Retina (tissue), 1 donor: Measurements from ENCODE around the gene G2E3.
"Not testable (repeated sequence)": the region's sequence is repeated elsewhere in the genome, so short reads cannot be mapped to it uniquely, and the experiment has no call there.

ENCODE experiments used
- DNase-seq: peaks from one replicate; pipeline ENCODE4 v3.0.0-alpha.2; 2016

Gene G2E3, protein sequence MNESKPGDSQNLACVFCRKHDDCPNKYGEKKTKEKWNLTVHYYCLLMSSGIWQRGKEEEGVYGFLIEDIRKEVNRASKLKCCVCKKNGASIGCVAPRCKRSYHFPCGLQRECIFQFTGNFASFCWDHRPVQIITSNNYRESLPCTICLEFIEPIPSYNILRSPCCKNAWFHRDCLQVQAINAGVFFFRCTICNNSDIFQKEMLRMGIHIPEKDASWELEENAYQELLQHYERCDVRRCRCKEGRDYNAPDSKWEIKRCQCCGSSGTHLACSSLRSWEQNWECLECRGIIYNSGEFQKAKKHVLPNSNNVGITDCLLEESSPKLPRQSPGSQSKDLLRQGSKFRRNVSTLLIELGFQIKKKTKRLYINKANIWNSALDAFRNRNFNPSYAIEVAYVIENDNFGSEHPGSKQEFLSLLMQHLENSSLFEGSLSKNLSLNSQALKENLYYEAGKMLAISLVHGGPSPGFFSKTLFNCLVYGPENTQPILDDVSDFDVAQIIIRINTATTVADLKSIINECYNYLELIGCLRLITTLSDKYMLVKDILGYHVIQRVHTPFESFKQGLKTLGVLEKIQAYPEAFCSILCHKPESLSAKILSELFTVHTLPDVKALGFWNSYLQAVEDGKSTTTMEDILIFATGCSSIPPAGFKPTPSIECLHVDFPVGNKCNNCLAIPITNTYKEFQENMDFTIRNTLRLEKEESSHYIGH

DNA sequence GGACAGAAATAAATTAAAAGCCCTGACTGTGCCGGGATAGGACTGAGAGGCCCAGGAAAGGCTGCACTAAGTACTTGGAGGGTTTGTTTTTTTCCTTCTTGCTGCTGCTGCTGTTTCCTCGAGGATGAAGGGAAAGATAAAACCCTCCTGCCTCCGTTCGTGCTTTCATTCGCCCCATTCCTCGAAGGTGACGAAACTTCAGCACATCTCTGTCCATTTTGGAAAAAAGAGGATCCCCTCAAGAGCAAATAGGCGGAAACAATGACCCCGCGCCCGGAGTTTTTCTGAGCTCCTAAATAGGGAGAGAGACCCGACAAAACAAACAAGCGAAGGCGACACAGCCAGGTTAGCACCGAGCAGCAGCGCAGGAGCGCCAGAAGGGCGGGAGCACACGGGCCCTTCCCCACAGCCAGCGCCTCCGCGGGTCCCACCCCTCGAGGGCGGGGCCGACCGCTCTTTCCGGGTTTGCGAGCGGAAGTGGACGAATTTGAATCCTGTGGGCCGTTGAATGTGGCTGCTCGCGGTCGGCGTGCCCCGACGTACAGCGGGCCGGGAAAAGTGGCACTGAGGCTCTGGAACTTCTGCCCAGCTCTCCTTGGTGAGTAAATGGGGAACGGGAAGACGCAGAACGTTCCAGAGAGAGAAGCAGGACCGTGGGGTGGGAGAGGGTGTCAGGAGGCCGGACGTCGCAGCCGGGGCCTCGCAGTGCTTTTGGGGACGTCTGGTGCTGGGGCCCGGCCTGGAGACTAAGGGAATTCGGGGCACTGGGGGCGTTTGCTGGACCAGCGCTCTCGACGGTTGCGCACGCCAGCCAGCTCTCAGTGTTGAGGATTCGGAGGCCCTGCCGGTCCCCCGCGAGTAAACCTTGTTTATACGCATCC, at the start of gene G2E3:
G2E3 (plus strand) TSS at position 484 of the 881 bp plus-strand sequence. CDS start 21,922 bp downstream, outside the sequence.
- peak; percentile 96 for DNase-seq

DNA sequence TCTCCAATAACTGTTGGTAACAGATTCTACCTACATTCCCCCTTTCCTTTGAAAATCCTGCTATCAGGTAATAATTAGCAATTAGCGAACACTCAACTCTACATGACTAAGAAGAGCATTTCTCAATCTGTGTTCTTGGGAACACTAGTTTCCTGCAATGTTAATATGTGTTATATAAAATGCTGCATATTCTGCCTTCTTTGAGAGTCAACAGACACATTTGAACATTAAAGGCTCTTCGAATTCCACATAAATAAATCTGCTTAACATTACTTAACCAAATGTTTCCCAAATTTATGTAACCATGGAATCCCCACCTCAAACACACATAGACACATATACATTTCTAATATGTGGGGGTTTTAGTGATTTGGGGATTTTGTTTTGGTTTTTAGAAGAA, 41.2 kb upstream of the G2E3 start:
- no peak for DNase-seq

DNA sequence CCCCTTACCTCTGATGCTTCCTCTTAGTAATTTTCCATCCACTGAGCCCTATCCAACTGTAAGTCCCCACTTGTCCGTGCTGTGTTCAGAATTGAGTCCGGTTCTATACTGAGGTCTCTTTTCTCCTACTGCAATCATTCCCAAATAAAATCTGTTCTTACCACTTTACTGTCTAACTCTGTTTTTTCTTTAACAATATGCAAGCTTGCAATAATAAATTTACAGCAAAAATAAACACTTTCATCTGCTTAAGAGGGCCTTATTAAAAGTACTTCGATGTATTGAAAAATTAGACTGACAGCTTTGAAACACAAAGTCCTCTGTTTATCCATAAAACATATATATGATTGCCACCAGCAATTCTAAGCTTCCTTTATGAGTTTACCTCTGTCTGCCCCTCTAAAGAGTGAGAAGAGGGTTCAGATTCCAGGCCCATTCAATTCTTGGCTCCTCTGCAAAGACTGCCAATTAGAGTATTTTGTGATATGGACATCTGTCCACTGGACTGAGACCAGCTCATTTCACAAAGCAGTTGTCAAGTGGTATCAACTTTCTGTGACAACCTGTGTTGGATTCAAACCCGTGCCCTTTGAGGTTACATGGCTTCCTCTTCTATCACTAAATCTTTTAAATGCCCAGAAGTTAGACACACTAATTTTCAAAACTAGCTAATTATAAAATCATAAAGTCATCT, 39.9 kb upstream of the G2E3 start:
- DNase-seq, result no peak

DNA sequence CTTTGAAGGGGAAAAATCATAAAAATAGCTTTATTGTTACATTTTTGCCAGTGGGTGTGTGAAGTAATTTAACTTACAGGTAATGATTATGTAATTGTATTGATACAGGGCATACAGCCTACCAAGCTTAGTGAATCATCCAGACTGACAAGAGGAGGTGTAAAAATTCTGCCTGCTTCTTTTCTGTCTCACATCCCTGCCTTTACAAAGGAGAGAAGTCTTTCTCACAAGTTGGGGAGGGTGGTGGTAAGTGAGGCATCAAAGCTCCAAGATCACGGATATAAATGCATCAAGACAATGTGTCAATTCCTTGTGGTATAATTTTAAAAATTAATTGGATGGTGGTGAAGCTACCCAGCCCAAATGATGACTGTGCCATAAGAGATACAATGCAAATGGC, 39.0 kb upstream of the G2E3 start:
- DNase-seq, result no peak

DNA sequence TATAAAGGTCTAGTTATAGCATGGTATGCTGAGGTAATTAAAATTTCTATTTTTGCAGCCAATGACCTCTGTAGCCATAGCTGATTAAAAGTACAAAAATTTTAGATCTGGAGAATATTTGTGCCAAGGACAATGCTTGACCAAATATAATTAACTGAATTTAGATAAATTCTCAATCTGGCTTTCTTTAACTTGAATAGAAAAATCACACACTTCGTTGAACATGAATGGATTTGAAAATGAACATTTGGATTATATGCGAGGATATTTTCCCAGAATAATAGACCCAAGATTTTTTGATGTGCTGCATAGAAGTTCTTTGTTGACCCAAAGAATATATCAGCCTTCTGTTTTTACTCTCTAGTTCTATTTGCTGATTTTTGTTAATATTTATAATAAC, 38.4 kb upstream of the G2E3 start:
- DNase-seq, result no peak

DNA sequence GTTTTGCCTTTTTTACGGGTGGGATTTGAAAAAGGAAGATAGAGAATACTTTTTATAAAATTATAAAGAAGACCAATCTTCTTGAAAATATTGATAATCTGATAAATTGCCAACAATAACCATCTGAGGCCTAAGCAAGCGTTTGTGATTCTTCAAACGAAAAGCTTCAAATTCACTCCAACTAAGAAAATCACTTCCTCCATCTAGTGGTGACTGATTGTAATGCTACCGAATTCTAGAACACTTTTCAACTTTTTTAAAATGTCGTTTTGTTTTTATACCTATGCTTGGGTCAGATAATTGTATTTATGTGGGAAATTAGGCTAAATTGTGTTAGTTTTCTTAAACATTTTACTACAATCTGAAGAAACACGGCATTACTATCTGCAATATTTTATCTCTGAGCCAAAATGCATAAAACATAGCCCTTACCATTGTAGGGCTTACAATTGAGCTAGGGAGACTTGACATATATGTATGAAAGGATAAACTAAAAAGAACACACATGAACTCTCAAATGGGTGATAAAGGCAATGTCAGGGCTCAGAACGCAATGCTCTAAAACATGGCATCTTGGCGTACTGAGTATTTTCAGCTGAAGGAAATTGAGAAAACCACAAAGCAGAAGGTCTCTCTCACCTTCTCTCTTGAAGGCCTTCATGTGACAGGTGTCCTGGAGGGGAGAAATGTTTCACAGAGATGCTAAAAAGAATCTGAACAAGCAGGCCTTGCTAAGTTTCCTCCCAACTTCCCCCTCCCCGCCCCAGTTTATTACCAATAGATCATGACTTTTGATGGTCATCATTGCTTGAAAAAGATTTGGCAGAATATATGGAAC, 36.8 kb upstream of the G2E3 start:
- no peak for DNase-seq

DNA sequence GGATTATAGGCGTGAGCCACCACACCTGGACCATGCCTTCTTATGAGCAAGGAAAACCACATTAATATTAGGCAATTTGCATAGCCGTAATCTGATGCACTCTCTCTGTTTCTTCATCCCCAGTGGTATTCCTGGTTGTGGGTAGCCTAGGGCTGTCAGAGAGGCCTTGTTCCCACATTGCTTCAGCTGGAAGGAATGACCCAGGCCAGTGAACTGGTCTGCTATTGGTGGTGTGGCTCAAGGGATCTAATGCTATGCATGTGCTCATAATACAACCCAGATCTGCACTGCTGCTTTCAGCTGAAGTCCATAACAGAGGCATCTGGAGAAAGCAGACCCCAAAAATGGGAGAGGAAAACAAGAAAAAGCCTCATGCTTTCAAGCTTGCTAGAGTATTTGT, 33.1 kb upstream of the G2E3 start:
- no peak for DNase-seq

DNA sequence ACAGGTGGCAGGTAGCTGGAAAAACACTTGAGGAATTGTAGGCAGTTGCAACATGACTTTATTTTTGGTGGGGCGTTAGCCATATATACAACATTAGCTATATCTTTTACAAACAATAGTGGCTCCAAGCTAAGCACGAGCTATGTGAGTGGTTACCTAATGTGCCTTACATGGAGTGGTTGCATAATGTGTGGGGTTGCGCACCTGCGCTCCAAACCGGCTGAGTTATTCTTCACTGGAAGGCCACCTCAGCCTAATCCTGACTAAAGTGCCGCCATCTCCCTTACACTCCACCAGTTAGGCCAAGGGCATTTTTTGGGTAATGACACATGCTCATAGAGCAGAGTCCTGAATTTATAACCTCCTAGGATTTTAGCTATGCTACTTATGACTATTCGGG, 31.8 kb upstream of the G2E3 start:
- no peak for DNase-seq

DNA sequence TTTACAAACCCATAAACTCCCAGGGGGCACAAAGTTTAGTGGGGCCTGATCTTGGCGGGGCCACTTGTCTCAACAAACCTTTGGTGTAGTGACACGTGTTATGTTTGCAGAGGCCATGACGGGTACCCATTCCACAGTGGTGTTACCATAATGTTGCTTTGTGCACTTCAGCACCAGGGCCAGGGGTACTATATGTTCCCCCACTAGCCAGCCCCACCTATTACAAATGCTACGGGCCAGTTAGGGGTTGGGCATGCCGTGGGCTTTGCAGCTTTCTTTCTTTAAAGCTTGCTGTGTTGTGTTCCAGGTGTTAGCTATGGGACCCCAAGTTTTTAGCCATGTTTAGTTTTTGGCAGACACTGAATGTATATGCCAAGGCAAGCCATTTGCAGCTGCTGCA, 30.8 kb upstream of the G2E3 start:
- no peak for DNase-seq

DNA sequence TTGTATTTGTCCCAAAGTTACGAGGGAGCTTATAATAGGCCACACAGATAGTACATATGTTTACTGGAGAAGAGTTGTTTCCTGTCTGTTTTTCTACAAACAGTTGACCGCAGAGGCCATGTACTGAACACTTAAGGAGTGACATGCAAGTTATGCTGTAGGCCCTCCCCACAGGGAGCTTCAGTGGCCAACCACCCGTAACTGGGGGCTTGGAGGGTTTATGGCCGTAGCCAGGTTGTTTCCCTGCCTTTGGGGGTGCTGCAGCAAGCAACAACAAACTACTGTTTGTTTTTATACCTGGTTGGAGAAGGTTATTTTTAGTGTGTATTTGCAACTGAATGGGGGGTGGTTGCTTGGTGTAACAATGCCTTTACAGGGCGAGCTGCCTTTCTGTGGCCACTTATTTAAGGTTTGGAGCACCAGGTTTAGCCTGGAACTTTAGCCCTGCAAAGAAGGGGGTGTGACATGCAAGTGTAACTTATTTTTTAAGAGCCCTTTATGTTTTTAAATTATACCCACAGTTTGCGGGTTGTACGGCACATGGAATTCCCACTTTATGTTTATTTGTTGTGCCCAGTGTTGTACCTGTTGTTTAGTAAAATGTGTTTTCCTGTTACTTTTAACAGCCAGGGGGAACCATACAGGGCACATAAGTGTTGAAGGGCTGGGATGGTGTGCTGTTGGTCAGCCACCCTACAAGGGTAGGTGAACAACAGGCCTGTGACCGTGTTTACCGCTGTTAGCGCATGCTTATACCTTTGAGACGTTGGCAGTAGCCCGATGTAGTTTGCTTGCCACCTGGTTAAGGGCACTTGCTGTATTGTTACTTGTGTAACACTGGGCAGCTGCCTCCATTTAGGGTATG, 29.9 kb upstream of the G2E3 start:
- DNase-seq, result no peak

DNA sequence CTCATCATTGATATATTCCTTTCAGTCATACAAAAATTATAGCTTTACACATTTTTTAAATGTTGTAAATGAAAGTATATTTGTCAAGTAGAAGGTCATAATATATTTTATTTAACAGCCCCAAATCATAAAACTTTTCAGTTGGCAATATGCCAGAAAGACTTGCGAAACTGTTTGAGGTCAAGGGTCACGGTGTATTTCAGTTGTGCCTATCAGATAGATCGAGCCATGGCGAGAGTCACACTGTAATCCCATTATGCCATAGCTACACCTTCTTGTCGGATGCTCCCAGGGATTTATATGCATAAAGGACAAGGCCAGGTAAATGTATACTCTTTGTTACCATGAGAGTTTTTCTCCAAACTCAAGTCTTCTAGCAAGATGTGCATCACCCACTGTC, 26.7 kb upstream of the G2E3 start:
- no peak for DNase-seq

DNA sequence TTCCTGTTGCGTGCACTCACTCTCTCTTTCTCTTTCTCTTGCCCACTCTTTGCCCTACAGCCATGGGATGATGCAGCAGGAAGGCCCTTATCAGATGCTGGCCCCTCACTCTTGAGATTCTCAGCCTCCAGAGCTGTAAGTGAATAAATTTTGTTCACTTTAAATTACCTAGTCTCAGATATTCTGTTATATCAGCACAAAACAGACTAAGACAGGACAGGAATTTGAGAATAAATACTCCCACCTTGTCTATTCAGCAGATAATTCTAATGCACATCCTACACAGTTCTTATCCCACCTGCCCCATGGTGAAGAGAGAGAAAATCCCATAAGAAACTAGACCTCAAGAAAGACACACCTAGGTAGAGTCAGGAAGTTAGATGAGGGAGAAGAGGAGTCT, 25.8 kb upstream of the G2E3 start:
- no peak for DNase-seq

DNA sequence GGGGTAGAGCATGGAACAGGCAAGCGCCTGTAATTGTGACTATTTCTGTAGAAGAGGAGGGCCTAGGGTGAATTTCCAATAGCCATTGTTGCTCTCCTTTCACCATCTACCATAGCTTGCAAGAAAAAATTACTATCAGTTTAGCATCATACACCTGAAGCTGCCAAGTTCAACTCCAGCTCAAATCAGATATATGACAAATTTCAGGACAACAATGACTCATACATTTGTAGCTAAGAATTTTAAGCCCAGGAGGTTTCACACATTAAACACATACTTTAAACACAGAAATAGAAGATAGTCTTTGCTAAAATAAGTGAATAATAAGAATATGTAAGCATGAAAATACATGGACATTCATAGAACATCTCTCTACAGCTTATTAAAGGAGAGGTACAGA, 17.6 kb upstream of the G2E3 start:
- no peak for DNase-seq

DNA sequence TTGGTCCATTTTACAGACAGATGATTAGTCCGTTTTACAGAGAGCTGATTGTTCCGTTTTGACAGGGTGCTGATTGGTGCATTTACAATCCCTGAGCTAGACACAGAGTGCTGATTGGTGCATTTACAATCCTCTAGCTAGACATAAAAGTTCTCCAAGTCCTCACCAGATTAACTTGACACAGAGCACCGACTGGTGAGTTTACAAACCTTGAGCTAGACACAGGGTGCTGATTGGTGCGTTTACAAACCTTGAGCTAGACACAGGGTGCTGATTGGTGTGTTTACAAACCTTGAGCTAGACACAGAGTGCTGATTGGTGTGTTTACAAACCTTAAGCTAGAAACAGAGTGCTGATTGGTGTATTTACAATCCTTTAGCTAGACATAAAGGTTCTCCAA, 12.2 kb upstream of the G2E3 start:
- DNase-seq, result not testable (repeated sequence)

DNA sequence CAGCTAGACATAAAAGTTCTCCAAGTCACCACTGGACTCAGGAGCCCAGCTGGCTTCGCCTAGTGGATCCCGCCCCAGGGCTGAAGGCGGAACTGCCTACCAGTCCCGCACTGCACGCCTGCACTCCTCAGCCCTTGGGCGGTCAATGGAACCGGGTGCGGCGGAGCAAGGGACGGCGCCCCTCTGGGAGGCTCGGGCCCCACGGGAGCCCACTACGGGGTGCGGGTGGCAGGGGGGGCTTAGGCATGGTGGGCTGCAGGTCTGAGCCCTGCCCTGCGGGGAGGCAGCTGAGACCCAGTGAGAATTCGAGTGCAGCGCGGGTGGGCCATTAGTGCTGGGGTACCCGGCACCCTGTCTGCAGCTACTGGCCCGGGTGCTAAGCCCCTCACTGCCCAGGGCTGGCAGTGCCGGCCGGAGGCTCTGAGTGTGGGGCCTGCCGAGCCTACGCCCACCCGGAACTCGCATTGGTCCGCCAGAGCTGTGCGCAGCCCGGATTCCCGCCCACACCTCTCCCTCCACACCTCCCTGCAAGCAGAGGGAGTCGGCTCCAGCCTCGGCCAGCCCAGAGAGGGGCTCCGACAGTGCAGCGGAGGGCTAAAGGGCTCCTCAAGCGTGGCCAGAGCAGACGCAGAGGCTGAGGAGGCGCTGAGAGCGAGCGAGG, 11.4 kb upstream of the G2E3 start:
- DNase-seq, result no peak

DNA sequence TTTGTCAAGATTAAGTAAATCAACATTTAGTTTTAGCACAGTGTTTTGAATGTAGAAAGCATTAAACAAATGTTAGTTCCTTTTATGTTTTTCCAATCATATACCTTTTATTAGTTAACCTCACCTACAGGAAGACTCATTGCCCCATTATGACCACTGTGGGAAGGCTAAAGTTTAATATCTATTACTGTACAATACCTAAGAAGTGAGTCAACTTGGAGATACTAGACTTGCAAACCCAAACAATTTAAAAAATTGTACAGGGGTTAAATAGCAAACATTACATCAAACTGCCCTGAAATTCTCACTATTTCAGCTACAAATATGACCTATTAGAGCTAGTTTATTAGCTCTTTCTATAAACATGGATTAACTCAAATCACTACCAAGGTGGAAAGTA, 8.6 kb upstream of the G2E3 start:
- DNase-seq, result no peak

DNA sequence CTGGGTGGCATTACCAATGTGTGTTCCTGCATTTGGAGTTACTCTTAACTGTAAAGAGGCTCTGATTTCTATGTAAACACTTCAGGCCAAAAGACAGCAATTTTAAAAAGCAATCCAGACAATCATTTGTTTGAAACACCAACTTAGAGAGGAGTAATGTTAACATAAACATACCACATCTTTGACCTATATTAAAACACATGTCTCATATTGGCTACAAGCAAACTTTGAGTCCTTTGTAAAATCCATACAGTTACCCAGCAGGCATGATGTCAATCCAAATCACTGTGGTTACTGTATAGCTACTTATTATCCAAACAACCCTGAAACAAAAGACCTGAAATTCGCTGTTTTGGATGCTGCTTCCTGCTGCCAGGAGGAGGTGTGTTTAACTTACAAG, 7.5 kb upstream of the G2E3 start:
- no peak for DNase-seq

DNA sequence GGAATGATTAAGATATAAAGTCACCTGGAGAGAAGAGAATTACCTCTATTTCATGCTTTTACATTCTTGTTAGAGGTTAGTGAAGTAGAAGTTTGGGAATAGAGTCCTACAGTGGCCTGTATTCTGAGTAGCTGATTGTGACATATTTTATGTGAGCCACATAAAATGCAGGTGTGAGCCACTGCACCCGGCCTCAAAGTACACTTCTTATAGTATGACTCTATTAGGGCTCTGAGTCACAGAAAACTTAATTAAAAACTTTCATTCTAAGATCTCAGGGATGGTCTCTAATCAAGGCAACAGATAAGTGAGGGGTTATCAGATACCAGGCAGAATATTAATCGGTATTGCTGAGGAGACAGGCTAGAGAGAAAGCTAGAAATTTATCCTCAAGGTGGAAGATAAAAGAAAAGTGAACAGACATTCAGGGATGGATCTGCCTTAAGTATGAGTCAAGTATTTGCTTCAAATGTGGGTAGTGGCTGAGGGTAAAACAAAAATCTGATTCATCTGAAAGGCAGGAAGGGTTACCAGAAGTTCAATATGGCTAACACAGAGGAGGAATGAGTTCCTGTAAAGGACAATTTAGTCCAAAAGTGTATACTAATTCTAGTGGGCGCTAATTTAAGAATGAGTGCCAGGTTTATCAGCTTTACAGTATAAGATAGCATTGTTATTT, 5.5 kb upstream of the G2E3 start:
- DNase-seq, result no peak

DNA sequence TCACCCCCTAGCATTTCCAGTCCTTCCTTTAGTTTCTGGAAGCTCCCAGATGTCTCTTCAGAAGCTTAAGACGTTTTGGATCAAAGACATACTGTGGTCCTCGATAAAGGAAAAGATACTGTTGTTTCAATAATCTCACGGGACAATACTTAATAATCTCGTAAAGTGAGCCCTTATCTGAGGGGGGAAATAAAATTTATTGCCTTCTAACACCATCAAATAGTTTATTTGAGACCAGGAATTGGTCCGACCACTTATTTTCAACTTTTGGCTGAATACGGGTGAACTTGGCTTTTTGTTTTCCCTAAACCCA, 640 bp upstream of the G2E3 start:
- DNase-seq, result no peak

DNA sequence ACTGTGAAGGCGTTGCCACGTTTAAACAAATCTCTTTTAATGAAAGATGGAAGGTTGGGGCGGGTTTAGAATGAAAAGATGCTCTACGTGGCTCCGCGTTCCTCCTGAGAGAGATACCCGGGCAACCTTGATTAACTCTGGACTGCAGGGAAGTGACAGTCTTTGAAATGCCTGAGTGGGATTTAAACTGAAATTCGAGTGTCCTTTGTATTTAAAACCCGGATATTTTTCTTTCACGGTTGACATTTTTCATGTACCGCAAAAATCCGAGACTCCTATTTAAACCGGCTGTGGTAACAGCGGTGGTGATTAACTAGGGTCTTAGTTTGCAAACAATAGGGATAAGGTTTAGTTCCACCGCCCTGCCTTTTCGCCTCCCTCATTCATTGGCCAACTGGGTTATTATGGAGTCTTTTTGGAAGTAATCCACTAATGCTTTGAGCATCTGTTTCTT, 707 bp downstream of the G2E3 start:
- DNase-seq, result peak; percentile 69
